Sciatic nerve (tissue), 2 donors: ENCODE measurements around the gene GADD45A. TPM values are rescaled to one million over a fixed set of nuclear protein-coding genes. Genes with fewer than 3 reads are reported as not detected.

Experiments used
- ATAC-seq: fragments of 200-7000 bp; cut with Tn5 transposase; one replicate; pipeline ENCODE4 v1.9.1; 2020; ENCODE audit warnings: mild to moderate bottlenecking, moderate library complexity
- DNase-seq: peaks from one replicate; pipeline ENCODE4 v3.0.0-alpha.2; 2020; ENCODE audit warnings: low spot score
- intact Hi-C: fragments of 100-400 bp; cut with DNase I; formaldehyde crosslinking; loops from one replicate; pipeline ENCODE4 v1.14.2; 2022
- total RNA-seq: library from RNA; stranded (reverse); fragmentation: NEBNext Ultra II Directional; extraction: Animal tissue kit (Norgen Biotek cat#: 25700); gene quantifications from one replicate; pipeline ENCODE4 v1.2.1, GENCODE V29; 2021
- donor health status: DM: no; HTN: no; CAD: no.
- donor health status: DM: no; HTN: no; CAD: no.

GADD45A gene
- total RNA-seq, 1 donor from 2014 or later, result 34.6 TPM

- DNase-seq, result no peak
- intact Hi-C loops, result loop anchor here (10.0 kb wide), 1 partner anchor 1209 kb away; no protein-coding TSS in a partner anchor
- ATAC-seq, result peak; percentile 44
Observed at GRCh38 chr1:67733681-67734322, 48.8 kb downstream of the GADD45A start.

- ATAC-seq (no peak), DNase-seq (no peak)
- intact Hi-C loops, result loop anchor here (10.0 kb wide), 1 partner anchor 1210 kb away; no protein-coding TSS in a partner anchor
Observed at GRCh38 chr1:67734323-67734690, 49.3 kb downstream of the GADD45A start.

GRCh38 chr1:67735206-67735605 lies 50.2 kb downstream of the GADD45A start:
- intact Hi-C loops, result loop anchor here (10.0 kb wide), 1 partner anchor 1210 kb away; no protein-coding TSS in a partner anchor

GRCh38 chr1:67735806-67736627 lies 51.0 kb downstream of the GADD45A start:
- DNase-seq, result peak; percentile 78
- intact Hi-C loops, result loop anchor here (10.0 kb wide), 1 partner anchor 1211 kb away; no protein-coding TSS in a partner anchor
- ATAC-seq, result peak; percentile 84

More at GRCh38 chr1:67735206-67735605, 50.2 kb downstream of the GADD45A start:
- no peak for ATAC-seq
- DNase-seq, result no peak

- ATAC-seq, result no peak
- intact Hi-C loops, result loop anchor here (10.0 kb wide), 1 partner anchor 1212 kb away; no protein-coding TSS in a partner anchor
- DNase-seq, result no peak
Observed at GRCh38 chr1:67736750-67737149, 51.7 kb downstream of the GADD45A start.

- intact Hi-C loops, result loop anchor here (10.0 kb wide), 1 partner anchor 1213 kb away; no protein-coding TSS in a partner anchor
- DNase-seq (no peak), ATAC-seq (no peak)
Observed at GRCh38 chr1:67737875-67738274, 52.9 kb downstream of the GADD45A start.

Other genes starting within 250 kb of the GADD45A start
- 67.8 TPM for gene GNG12, start 148.3 kb downstream of the GADD45A start, total RNA-seq